ENCODE measurements around the gene TSR3.
"Not testable (repeated sequence)": the region's sequence is repeated elsewhere in the genome, so short reads cannot be mapped to it uniquely, and the experiment has no call there.

Gene TSR3

GRCh38 chr16:1335996-1336395, 15.7 kb downstream of the TSR3 start:
- DNase-seq = peak; percentile 47

GRCh38 chr16:1335211-1335971, 16.3 kb downstream of the TSR3 start:
- peak; percentile 58 for DNase-seq

DNA sequence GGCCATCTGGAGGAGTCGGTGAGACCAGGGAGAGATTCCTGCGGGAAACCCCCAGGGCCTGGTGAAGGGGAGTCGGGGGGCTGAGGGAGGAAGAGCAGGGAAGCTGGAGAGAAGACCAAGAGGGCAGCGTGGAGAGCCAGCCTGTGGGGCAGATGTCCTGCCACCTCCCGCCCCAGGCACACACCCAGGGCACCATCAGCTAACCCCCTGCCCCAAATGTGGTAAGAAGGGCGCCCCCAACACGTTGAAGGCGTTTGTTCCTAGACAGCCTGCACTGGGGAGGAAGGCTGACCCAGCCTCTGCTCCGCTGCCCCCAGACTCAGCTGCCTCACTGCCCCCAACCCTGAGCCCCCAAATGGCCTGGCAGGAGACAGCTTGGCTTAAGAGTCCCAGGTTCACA, 16.9 kb downstream of the TSR3 start:
- no peak for DNase-seq

DNA sequence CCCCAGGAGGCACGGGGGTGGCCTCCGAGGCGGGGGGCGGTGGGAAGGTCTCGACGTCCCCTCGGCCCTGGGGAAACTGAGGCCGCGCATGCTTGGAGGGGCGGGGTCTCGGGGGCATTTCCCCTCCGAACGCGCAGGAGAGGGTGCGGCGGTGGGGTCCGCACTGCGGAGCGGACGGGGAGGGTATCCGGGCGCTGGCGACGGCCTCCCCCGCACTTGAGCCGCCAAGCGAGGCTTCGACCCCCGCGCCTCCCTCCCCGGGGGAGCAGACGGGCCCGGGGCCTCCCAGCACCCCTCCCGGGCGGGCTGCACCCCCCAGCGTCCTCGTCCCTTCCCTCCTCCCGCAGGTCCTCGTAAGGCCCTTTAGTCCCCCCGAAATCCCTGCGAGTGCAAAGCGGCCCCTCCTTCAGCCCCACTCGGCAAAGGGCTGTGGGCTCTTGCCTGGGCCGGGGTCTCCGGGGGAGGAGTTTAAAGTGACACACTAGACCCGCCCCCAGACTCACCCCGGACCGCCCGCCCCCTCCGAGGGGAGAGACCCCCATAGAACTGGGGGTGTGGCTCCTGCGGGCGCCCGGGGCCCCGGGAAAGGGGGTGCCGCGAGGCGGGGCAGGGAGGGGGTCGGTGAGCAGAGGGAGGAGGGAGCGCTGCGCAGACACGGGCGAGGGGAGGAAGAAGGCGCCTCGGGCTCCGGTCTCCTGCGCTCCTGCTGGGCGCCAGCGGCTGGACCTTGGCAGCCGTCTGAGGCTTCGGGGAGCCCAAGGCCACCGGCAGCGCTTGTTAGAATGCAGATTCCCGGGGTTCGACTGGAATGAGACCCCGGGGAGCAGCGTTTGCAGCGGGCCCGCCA, 17.6 kb downstream of the TSR3 start:
- DNase-seq = no peak

DNA sequence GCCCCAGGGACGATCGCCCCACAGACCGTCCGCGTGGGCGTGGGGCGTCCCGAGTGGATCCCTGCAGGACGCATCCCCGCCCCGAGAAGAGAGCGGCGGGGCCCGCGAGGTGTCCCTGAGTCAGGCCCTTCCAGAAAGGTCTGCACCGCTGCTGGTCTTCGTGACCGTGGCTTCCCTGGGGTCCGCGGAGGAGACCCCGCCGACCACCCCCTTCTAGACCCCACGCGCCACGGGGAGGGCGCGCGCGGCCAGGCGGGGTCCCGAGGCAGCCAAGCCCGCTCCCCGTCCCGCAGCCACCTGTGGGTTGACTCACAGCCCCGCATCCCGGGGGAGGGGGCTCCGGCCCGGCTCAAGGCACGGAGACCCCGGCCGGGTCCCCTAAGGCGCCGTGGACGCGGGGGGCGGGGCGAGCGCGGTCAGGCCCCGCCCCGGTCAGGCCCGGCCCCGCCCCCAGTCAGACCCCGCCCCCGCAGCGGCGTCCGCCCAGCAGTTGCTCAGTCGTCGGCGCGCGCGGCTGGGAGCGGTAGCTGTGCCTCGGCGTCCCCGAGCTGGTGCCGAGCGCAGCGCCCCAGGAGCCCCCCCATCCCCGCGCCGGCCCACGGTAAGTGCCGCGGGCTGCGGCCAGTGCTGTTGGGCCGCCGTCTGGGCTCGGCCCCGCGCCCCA, 18.4 kb downstream of the TSR3 start, which contains the start of gene BAIAP3:
Gene BAIAP3 (plus strand): TSS at position 497 of the 664 bp plus-strand sequence. CDS start 4,905 bp downstream, outside the sequence.
- DNase-seq = no peak

DNA sequence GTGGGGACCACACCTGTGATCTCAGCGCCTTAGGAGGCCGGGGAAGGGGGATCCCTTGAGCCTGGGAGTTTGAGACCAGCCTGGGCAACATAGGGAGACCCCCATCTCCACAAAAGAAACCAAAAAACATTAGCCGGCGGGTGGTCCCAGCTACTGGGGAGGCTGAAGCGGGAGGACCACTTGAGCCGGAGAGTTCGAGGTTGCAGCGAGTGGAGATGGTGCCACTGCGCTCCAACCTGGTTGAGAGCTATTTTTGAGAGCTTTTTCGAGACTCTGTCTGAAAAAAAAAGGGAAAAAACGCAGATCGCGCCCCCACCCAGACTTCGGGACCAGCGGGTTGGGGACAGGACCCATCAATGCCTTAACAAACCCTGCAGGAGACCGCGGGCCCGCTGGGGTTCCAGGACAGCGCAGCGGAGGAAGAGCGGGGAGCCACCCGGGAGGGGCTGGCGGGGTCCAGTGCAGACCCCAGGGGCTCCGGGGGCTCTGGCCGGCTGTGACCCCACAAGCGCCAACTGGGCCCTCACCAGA, 19.0 kb downstream of the TSR3 start:
- DNase-seq = no peak

GRCh38 chr16:1331712-1332617, 19.7 kb downstream of the TSR3 start:
- DNase-seq = peak; percentile 34

DNA sequence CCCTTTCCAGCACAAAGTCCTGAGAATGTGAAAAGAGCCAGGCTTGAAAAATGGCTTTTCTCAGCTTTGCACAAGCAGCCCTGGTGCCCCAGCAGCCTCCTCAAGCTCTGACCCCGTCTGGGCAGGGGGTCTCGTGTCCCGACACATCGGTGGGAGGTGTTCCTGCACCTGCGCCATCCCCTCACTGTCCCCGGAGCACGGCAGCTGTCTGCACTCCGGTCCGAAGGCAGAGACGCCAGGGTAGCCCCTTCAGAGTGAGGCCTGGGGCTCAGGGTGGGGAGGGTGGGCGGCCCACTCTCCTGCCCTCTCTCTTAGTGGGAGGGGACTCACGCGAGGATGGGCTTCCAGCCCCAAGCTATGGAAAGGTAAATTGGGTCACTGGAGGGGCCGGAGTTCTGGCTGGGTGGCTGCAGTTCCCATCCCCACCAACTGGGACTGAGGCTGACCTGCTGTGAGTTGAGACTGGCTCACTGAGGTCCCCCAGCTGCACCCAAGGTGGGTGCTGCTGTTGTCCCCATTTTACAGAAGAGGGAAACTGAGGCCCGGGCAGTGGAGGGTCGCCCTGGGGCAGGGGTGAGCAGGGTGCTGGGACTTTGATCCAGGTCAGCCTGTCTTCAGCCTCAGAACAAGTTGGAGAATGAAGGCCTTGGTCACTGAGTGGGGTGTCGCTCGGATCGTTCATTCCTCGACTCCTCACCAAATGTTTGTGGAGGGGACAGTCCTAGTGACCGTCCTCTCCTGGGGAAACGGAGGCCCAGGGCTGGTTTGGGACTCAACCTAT, 20.6 kb downstream of the TSR3 start:
- DNase-seq = no peak

DNA sequence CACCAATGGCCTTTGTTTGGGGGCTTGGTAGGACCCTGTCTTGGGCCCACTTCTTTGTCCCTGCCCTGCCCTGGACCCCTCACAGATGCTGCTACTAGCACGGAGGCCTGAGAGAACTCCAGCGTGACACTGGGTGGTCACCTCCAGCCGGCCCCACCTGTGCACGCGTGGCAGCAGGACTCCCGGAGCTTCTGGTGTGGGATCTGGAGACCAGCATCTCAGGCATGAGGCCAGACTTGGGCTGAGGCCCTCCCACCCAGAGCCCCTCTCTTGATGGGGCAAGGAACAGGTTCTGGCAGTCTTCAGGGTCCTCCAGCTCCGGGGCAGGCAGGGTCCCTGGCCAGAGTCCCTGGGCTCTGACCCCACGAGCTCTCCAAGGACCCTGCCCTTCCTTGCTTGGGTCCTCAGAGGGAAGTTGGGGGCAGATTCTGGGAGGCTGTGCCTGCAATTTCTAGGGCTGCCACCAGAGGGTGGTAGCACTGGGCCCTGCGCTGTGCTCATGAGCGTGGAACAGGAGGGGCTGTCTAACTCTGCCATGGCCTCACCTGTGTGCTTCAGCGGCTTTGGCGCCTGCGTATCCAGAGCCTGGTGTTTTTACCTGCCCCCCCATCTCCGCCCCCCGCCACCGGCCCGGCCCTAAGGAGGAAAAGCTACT, 21.3 kb downstream of the TSR3 start:
- DNase-seq = no peak

DNA sequence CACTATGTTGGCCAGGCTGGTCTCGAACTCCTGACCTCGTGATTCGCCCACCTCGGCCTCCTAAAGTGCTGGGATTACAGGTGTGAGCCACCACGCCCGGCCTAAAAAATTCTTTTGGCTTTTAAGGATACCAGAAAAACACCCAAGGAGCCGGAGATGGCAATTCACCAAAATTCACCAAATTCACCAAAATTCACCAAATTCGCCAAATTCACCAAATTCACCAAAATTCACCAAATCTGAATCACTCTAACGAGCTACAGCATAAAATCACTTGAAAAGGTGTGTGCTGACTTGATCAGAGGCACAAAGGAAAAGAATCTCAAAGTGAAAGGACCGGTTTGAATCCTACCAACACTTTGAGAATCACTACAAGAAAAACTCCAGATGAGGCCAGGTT, 22.7 kb downstream of the TSR3 start:
- not testable (repeated sequence) for DNase-seq

- not testable (repeated sequence) for DNase-seq
Measured at GRCh38 chr16:1328136-1328535, 23.5 kb downstream of the TSR3 start.

DNA sequence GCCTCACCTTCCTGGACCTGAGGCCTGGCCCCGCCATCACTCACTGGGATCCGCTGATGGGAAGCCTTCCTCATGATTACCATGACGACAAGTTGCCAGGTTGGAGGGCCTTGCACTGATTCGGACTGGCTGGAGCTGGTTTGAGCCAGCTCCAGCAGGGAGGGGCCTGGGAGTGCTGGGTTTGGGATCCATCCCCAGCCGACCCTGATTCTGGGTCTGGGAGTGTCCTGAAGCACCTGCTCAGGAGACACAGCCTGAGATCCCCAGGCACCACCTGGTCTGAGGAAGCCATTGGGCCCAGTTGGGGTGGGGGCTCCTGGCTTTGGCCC, 24.1 kb downstream of the TSR3 start:
- DNase-seq = no peak

DNA sequence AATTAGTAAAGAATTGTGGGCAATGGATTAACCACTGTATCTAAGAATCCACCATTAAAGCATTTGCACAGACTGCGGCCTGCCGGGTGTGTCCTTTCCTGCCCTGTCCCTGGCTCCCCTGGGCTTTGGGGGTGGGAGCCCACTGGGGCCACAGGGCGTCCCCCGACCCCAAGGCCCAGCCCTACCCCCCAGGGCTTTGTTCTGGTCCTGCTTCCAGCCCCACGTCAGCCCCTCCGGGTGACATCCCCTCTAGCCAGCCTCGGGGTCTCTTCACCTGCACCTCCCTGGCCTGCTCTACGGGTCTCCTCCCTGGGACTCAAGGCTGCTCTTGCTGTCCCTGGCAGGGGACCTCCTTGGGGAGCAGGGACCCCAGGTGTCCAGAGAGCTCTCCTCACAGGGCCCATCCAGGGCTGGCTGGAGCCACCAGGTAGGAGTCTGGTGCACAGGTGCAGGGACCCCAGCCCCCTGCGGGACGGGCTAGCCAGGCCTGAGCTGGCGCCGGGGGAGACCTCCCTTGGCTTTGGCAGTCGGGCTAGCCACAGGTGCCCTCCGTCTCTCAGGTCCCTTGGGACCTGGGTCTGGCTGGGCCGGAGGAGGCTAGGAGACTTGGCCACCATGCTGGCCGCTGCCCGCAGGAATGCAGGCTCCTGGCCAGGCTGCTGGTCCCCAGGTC, 24.6 kb downstream of the TSR3 start:
- no peak for DNase-seq

DNA sequence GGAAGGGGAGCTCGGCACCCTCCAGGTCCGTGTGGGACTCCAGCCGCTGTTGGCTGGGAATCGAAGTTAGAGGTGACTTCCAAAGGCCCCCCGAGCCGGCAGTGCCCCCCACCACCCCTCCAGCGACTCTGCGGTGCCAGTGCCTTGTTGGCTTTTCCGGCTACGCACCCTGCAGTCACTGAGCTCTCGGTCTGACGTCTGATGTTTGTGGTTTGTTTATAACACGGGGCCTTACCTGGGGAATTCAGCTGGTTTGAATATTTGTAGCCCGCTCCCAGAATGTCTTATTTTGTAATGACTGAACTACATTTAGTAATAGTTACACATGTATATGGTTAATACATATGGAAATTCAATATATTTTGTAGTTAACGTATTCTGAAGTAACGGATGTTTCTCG, 25.3 kb downstream of the TSR3 start:
- DNase-seq = no peak

- DNase-seq = no peak
Measured at GRCh38 chr16:1325673-1326371, 25.9 kb downstream of the TSR3 start.

- DNase-seq = no peak
Measured at GRCh38 chr16:1325261-1325660, 26.4 kb downstream of the TSR3 start.

GRCh38 chr16:1324286-1324826, 27.3 kb downstream of the TSR3 start:
- DNase-seq = no peak

DNA sequence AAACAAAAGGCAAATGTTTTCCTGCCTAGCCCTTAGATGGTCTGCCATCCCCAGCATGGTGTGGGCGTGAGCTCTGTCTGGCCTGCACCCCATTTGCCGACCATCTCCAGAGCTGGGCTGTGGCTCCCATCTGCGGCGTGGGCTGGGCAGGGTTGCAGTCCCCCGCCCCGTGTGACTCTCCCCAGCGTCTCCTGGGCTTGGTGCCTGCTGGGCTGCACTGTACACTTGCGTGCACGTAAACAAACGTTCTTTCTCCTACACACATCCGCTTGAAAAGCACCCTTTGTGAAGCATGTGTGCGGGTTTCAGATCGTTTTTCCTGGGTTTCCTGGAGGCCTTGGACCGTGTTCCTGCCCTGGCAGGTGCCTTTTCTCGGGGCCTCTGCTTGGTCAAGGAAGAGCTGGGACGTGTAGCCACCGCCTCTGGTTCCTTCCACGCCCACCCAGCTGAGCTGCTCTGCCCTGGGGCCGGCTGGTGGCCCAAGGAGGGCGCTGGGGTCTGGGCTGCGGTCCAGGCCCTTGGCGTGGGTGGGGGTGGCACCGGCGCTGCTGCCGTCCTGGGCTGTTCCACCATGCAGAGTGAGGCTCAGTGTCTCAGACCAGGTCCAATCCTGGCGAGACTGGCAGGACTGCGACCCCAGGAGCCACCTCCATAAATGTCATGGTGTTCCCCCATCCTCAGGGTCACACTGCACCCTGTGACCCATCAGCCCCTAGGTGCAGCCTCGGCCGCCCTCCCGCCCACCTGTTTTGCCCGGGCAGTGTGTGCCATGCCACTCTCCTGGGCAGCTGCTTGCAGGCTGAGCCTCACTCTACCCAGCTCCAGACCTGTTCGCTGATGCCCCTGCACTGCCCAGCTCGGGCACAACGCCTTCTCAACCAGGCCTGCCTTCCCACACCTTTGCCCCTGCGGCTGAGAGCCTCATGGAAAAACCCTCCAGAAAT, 28.1 kb downstream of the TSR3 start:
- no peak for DNase-seq
